C4-2B (cell line): ENCODE data around the gene SLC25A51.
A peak's percentile ranks its signal among the peaks of the same experiment; 100 is the strongest.

Experiments used
- H3K27ac ChIP-seq: fragments of 450-650 bp; 2 replicates; pipeline ENCODE4 v1.5.1; 2017
- CTCF ChIP-seq: fragments of 450-650 bp; conservative IDR thresholded peaks from 2 replicates; pipeline ENCODE4 v1.5.1; 2017; ENCODE audit warnings: mild to moderate bottlenecking
- ZFX ChIP-seq: fragments of 450-650 bp; IDR thresholded peaks from 2 replicates; pipeline ENCODE4 v1.6.1; 2017

SLC25A51 gene, protein sequence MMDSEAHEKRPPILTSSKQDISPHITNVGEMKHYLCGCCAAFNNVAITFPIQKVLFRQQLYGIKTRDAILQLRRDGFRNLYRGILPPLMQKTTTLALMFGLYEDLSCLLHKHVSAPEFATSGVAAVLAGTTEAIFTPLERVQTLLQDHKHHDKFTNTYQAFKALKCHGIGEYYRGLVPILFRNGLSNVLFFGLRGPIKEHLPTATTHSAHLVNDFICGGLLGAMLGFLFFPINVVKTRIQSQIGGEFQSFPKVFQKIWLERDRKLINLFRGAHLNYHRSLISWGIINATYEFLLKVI

GRCh38 chr9:37903647-37904444 is at the start of gene SLC25A51:
SLC25A51 (minus strand) TSS chr9:37904127; CDS start chr9:37888550, 15,577 bp downstream.
- H3K27ac ChIP-seq, result peak within 1 kb of the TSS; percentile 87
- peak; percentile 59 for TF ChIP-seq ZFX
- peak; percentile 95 for TF ChIP-seq CTCF

DNA sequence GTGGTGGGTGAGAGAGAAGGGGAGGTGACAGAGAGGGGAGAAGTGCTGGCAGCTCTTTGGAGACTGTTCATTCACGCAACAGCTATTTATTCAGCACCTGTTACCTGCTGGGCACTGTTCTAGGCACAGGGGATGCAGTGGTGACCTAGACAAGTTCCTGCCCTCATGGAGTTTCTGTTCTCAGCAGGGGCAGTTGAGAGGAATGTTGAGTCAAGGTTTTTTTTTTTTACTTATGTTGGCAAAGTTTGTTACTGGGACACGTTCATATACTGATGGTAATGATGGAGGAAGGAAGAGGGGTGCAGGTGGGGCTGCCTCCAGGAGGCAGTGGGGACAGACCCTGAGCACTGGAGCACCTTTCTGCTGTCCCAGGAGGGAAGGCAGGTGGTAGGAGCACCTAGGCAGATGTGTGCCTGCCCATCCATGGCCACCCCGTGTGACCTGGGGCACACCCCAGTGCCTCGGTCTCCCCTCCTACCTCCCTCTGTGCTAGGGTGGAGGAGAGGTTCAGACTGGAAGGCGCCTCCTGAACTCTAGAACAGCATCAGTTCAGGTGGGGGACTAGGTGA is 49.4 kb upstream of the SLC25A51 start:
- H3K27ac ChIP-seq, result no peak overlapping the region
- TF ChIP-seq CTCF, result no peak
- TF ChIP-seq ZFX, result no peak

DNA sequence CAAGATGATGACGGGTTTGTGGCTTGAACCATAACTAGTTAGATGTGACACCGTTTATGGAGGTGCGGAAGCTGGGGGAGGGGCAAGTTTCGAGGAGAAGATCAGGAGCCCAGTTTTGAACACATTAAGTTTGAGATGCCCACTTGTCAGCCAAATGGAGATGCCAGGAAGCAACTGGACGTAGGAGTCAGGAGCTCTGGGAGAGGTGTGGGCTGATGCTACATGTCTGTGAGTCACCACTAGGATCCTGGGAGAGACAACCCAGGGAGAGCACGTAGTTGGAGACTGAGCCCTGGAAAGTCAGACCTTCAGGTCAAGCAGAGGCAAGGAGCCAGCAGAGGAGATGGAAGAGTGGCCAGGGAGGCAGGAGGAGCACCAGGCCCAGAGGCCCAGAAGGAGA is 48.8 kb upstream of the SLC25A51 start:
- no peak for TF ChIP-seq ZFX
- TF ChIP-seq CTCF, result no peak
- no peak overlapping the region for H3K27ac ChIP-seq

DNA sequence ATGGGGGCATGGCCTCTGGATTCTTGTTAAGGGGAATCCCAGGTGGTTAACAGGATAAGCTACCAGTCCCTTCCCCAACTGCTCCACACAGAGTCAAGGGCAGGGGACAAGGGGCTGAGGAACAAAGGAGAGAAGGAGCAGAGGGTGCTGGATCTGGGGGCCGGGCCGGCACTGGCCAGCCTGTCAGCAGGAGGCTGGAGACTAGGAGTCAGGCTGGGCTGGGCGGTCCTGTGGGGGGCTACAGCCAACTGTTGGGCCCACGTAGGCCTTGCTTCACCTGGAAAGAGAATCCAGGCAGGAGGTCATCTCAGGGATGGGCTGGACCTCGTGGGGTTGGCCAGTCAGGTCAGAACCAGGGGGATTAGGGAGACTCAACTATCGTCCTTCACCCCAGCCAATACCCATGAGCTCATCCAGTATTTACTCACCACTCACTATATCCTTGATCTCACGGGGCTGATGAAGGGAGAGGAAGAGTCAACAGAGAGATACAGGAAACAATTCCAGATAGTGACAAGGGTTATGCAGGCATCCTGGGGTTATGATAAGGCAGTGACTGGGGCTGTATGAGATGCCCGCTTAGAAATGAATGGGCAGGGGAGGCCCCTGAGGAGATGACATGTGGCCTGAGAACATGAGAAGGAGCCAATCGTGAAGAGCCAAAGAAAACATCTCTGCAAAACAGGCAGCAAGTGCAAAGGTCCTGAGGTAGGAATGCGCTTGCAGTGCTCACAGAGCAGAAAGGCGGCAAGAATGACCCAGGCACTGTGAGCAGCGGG is 47.9 kb upstream of the SLC25A51 start:
- no peak for TF ChIP-seq ZFX
- no peak for TF ChIP-seq CTCF
- no peak overlapping the region for H3K27ac ChIP-seq

GRCh38 chr9:37950561-37950960 is 46.6 kb upstream of the SLC25A51 start:
- TF ChIP-seq ZFX, result no peak
- TF ChIP-seq CTCF, result no peak
- no peak overlapping the region for H3K27ac ChIP-seq

- H3K27ac ChIP-seq, result no peak overlapping the region
- TF ChIP-seq CTCF (no peak), ZFX (no peak)
Observed at GRCh38 chr9:37949576-37949975, 45.6 kb upstream of the SLC25A51 start.
